Testis (tissue), 3 donors: Measurements from ENCODE around the gene ZNF205. TPM values are rescaled to one million over a fixed set of nuclear protein-coding genes. Genes with fewer than 3 reads are reported as not detected.
A peak's percentile ranks its signal among the peaks of the same experiment; 100 is the strongest.

Experiments used
- DNase-seq: peaks from one replicate; pipeline ENCODE4 v3.0.0-alpha.2; 2019
- H3K27ac ChIP-seq, 2 donors: fragments of 200-600 bp; sonication (generic); one replicate each; pipeline ENCODE4 v1.5.1; 2019
- H3K27me3 ChIP-seq: fragments of 200-600 bp; sonication (generic); one replicate; pipeline ENCODE4 v1.5.1; 2019
- H3K36me3 ChIP-seq: fragments of 200-600 bp; sonication (generic); one replicate; pipeline ENCODE4 v1.5.1; 2017; ENCODE audit warnings: low read depth; ENCODE audit errors: missing control alignments
- H3K4me1 ChIP-seq: fragments of 200-600 bp; sonication (generic); one replicate; pipeline ENCODE4 v1.5.1; 2019
- H3K4me3 ChIP-seq, 2 donors: fragments of 200-600 bp; sonication (generic); one replicate each; pipeline ENCODE4 v1.5.1; 2017 to 2019
- H3K9me3 ChIP-seq: fragments of 200-600 bp; sonication (generic); one replicate; pipeline ENCODE4 v1.5.1; 2017
- POLR2A ChIP-seq: fragments of 450-650 bp; IDR thresholded peaks from one replicate; pipeline ENCODE4 v1.6.1; 2017; ENCODE audit warnings: antibody characterized with exemption, mild to moderate bottlenecking, moderate library complexity
- WGBS, 2 donors: methylation state at CpG; one replicate each; pipeline ENCODE4 v1.1.5; 2018; 5-methylcytosine and 5-hydroxymethylcytosine counted together
- intact Hi-C: fragments of 100-400 bp; cut with DNase I; formaldehyde crosslinking; loops from one replicate; pipeline ENCODE4 v1.15.1; 2023; ENCODE audit warnings: low total_unique reads
- polyA plus RNA-seq: library from polyadenylated mRNA; stranded (reverse); fragments of 350-450 nt; fragmentation: Illumina TruSeq; extraction: RNeasy Lipid Tissue Mini Kit (QIAGEN cat#74804); gene quantifications from one replicate; pipeline ENCODE4 v1.2.3, GENCODE V29; 2014; ENCODE audit warnings: low read depth, low replicate concordance; ENCODE audit not compliant: insufficient read depth
- total RNA-seq, 2 donors: library from RNA; depleted of rRNA; stranded (reverse); fragments of >200 nt; gene quantifications; one replicate each; pipeline ENCODE4 v1.2.3, GENCODE V29; 2016
- TF ChIP-seq, protein P1 (sequence below), 3 experiments: fragments of 450-650 bp in 2 of 3; fragments of 200-600 bp in 1 of 3; sonication (generic) in 1 of 3; IDR thresholded peaks; one replicate each; pipeline ENCODE4 v1.5.1; 2016 to 2019; ENCODE audit warnings: antibody characterized with exemption in 3 of 3, mild to moderate bottlenecking in 2 of 3, moderate library complexity in 1 of 3

ZNF205 gene
- total and polyA plus RNA-seq, 3 donors from 2014 or later: 5.5 to 19.4 (median 9.8) TPM

DNA sequence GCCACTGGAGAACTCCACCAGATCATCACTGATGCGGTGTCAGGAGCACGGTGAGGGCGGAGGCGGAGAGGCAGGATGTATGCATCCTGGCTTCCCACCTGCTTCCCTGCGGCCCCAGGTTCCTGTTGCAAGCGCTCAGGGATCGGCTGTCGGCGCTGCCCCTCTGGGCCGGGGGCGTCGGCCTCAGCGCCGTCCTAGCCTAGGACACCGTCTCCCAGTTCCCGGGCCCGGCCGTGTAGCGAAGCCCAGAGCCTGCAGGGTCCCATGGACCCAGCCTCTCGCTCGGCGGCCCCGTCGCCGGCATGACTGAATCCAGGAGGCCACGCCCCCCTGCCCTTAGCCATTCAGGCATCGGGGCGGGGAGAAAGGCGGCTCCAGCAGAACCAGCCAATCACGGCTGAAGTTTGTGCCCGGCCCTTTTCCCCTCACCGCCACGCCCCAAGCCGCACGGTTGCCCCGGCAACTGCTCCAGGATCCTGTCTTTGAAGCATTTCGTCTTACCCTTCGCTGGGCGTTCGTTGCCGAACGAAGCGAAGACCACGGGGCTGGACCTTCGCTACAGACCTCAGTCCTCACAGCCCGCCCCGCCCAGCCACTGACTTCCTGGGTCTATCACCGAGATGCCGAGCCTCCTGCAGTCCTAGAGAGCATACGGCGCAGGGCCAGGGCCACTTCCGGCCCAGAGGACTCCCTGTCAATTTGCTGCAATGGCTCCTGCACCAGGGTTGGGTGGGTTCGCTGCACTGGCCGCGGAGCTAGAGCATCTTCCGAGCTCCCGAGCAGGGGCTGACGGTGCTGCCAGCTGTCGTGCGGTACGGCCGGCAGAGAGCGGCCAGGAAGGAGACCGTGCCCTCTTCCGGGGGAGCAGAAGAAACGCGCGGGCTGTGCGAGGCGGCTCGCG is 11.8 kb downstream of the ZNF205 start:
- intact Hi-C loops: no loop called here
- Histone ChIP-seq H3K4me3 (peak overlapping the region; percentile 71 to 73), H3K27ac (peak overlapping the region; percentile 32 to 68), H3K9me3 (no peaks in the 10 kb centered on the region), H3K36me3 (no peaks in the 10 kb centered on the region), H3K27me3 (no peaks in the 10 kb centered on the region), H3K4me1 (peaks cover 14% of the 10 kb centered on the region)
- TF ChIP-seq, protein P1, sequence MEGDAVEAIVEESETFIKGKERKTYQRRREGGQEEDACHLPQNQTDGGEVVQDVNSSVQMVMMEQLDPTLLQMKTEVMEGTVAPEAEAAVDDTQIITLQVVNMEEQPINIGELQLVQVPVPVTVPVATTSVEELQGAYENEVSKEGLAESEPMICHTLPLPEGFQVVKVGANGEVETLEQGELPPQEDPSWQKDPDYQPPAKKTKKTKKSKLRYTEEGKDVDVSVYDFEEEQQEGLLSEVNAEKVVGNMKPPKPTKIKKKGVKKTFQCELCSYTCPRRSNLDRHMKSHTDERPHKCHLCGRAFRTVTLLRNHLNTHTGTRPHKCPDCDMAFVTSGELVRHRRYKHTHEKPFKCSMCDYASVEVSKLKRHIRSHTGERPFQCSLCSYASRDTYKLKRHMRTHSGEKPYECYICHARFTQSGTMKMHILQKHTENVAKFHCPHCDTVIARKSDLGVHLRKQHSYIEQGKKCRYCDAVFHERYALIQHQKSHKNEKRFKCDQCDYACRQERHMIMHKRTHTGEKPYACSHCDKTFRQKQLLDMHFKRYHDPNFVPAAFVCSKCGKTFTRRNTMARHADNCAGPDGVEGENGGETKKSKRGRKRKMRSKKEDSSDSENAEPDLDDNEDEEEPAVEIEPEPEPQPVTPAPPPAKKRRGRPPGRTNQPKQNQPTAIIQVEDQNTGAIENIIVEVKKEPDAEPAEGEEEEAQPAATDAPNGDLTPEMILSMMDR (IDR thresholded peaks at IDR 0.05): no peak
- no peak for TF ChIP-seq POLR2A
- DNase-seq: peak; percentile 99
- WGBS, 2 donors: 0 to 4% methylated on average over 5 to 72 of the region's 72 CpGs

DNA sequence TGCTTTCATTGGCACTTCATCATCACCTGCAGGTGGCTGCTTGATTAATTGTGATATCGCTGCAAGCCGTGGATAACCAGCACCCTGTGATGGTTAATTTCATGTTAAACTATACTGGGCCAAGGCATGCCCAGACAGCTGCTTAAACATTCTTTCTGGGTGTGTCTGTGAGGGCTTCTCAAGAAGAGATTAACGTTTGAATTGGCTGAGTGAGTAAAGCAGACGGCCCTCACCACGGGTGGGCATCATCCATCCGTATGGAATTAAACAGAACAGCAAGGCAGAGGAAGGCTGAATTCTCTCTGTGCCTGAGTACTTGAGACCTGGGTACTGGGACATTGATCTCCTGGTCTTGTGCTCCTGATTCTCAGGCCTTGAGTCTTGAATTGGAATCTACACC is 15.4 kb downstream of the ZNF205 start:
- H3K4me3 ChIP-seq: no peak overlapping the region
- no peaks in the 10 kb centered on the region for H3K27me3 ChIP-seq
- TF ChIP-seq, protein P1 (IDR thresholded peaks at IDR 0.05): no peak
- no peak for TF ChIP-seq POLR2A
- intact Hi-C loops: loop anchor here (5.0 kb wide), 1 partner anchor 70 kb away; no protein-coding TSS in a partner anchor
- WGBS, 2 donors: 79 to 86% methylated on average over 6 of the region's 6 CpGs
- no peak for DNase-seq
- no peaks in the 10 kb centered on the region for H3K36me3 ChIP-seq
- H3K27ac ChIP-seq: no peak overlapping the region
- H3K4me1 ChIP-seq: peaks cover 22% of the 10 kb centered on the region
- no peaks in the 10 kb centered on the region for H3K9me3 ChIP-seq

DNA sequence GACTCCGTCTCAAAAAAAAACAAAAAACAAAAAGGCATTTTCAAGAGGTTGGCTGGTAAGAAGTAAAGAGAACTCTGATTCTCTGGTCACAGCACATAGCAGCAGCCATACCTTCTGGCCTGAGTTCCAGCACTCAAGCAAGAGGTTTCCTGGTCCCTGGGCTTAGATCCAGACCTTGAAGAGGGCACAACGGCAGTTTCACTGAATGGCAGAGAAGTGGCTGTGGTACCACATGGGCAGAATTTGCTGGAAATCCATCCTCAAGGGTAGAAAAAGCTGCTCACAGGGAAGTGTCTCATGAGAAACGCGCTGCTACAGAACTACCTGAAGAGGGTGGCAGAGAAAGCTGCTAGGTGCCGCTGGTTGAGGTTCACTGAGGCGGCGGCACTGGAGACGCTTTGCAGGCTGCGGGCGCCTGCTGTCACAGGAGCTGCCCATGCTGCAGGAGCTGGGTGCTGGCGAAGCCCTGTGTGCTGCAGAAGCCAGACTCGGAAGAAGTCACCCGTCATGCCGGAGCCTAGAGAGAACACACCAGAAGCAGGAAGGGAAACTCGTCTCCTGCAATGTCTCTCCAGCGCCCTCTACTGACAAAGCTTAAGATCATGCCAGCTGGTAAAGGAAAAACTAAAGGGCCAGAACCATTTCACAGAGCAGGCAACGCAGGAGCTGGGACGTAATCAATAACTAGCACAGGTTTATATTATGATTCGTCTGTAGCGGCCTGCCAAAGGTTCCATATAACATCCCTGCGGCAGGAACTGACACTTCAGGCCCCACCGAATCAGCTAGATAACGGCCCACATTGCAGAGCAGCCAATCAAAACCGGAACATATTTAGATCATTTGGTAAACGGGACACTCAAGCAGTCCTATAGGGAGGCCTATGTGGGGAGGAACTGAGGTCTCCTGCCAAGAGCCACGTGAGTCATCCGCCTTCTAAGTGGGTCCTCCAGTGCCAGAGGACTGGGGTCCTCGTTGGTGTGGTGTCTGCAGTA is 17.0 kb downstream of the ZNF205 start:
- Histone ChIP-seq H3K9me3 (no peaks in the 10 kb centered on the region), H3K4me3 (peak overlapping the region; percentile 27 to 49), H3K4me1 (peaks cover 25% of the 10 kb centered on the region), H3K27ac (peak overlapping the region in 1 of 2 donors; percentile 68), H3K27me3 (no peaks in the 10 kb centered on the region), H3K36me3 (no peaks in the 10 kb centered on the region)
- peak; percentile 87 for DNase-seq
- TF ChIP-seq, protein P1 (IDR thresholded peaks at IDR 0.05): peak; percentile 68 to 88 (median 84)
- no peak for TF ChIP-seq POLR2A
- 10 to 22% methylated on average over 28 of the region's 28 CpGs for WGBS, 2 donors
- intact Hi-C loops: loop anchor here (5.0 kb wide), 1 partner anchor 72 kb away; no protein-coding TSS in a partner anchor

DNA sequence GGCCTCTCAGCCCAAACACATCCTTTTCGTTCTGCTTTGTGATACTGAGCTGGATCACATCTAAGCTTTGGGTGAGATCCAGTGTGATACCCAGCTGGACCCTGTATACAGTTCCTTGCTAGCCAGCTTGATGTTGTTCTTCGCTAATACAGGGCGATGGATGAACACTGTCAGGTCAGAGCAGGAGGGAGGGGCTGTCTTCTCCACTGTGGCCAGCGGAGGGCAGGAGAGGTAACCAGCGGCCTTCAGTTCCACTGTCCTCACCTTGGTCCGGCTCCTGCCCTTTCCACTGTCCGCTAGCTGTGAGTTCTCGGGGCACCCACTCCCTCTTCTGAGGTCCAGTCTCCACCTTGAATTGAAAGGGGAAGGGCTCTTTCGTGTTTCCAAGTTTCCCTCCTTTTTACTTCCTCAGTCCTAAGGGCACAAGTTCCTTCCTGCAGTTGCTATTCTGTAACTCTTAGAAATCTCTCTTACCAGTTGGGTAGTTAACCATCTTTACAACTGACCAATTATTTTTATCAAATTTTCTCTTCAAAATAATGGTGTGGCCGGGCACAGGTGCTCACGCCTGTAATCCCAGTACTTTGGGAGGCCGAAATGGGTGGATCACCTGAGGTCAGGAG is 19.5 kb downstream of the ZNF205 start:
- TF ChIP-seq POLR2A: no peak
- TF ChIP-seq, protein P1 (IDR thresholded peaks at IDR 0.05): peak in 2 of 3 experiments; percentile 30 to 36
- H3K9me3 ChIP-seq: no peaks in the 10 kb centered on the region
- H3K27ac ChIP-seq: no peak overlapping the region
- no peaks in the 10 kb centered on the region for H3K36me3 ChIP-seq
- no peak overlapping the region for H3K4me3 ChIP-seq
- peaks cover 18% of the 10 kb centered on the region for H3K4me1 ChIP-seq
- no peaks in the 10 kb centered on the region for H3K27me3 ChIP-seq
- DNase-seq: peak; percentile 55
- intact Hi-C loops: no loop called here
- 61 to 79% methylated on average over 12 of the region's 12 CpGs for WGBS, 2 donors
